Gastroesophageal sphincter (tissue), 3 donors: ENCODE results near the gene PJA1.

Experiments used
- EP300 ChIP-seq: sonication (generic); formaldehyde crosslinking; IDR thresholded peaks from one replicate; pipeline ENCODE4 v1.6.1; 2017; ENCODE audit warnings: antibody characterized with exemption, mild to moderate bottlenecking
- POLR2A ChIP-seq, 2 donors: fragments of 450-650 bp; IDR thresholded peaks; one replicate each; pipeline ENCODE4 v1.6.1; 2017; ENCODE audit warnings: antibody characterized with exemption in 2 of 2, mild to moderate bottlenecking in 2 of 2, moderate library complexity in 1 of 2
- POLR2AphosphoS5 ChIP-seq: sonication (generic); formaldehyde crosslinking; IDR thresholded peaks from one replicate; pipeline ENCODE4 v1.6.1; 2017; ENCODE audit warnings: antibody characterized with exemption
- TF ChIP-seq, protein P1 (sequence below), 4 experiments: fragments of 200-600 bp in 2 of 4; fragments of 450-650 bp in 2 of 4; sonication (generic) in 1 of 4; IDR thresholded peaks; one replicate each; pipeline ENCODE4 v1.5.1; 2017 to 2019; ENCODE audit warnings: antibody characterized with exemption in 4 of 4, mild to moderate bottlenecking in 2 of 4, moderate library complexity in 2 of 4

DNA sequence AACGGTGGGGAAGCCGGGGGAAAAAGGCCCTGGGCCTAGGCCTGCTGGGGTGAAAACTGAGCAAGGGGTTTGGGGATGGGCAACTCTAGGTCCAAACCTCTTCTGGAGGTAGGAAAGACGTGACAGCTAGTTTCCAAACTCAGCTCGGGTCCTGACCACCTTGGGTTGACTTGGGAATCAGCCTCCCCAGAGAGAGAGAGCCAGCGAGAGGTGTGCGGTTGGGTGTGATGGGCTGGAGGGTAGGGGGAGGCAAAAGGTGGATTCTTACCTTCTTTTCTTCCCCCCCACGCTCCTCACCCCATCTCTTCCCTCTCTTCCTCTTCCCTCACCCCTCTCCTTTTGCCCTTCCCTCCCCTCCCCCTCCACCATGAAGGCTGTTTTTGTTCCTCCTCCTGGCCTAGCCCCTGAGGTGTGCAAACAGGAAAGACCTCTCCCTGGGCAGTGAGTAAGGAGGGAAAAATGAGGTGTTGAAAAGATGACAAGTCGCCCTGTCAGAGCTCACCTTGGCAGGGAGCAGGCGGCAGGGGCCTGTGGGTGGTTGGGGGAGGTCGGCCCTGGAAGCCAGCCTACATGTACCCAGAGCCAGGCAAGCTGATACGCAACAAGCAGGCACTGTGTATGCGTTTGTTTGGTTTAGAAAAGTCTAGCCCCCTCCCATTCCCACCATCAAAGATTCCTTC lies 14.8 kb downstream of the PJA1 start:
- TF ChIP-seq, protein P1, sequence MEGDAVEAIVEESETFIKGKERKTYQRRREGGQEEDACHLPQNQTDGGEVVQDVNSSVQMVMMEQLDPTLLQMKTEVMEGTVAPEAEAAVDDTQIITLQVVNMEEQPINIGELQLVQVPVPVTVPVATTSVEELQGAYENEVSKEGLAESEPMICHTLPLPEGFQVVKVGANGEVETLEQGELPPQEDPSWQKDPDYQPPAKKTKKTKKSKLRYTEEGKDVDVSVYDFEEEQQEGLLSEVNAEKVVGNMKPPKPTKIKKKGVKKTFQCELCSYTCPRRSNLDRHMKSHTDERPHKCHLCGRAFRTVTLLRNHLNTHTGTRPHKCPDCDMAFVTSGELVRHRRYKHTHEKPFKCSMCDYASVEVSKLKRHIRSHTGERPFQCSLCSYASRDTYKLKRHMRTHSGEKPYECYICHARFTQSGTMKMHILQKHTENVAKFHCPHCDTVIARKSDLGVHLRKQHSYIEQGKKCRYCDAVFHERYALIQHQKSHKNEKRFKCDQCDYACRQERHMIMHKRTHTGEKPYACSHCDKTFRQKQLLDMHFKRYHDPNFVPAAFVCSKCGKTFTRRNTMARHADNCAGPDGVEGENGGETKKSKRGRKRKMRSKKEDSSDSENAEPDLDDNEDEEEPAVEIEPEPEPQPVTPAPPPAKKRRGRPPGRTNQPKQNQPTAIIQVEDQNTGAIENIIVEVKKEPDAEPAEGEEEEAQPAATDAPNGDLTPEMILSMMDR (IDR thresholded peaks at IDR 0.05) = no peak
- TF ChIP-seq POLR2A (IDR thresholded peaks at IDR 0.05) (no peak), EP300 (no peak), POLR2AphosphoS5 (no peak)
